GM12865 (cell line): ENCODE data around the gene SMARCD3.

Experiments used
- DNase-seq: peaks from one replicate; pipeline ENCODE4 v3.0.0; 2010; ENCODE audit warnings: low read depth
- H3K4me3 ChIP-seq: 2 replicates; pipeline ENCODE4 v1.5.1; 2011; ENCODE audit warnings: mild to moderate bottlenecking, low read depth, low read length, control low read depth
- CTCF ChIP-seq: IDR thresholded peaks from 2 replicates; pipeline ENCODE4 v1.5.1; 2011; ENCODE audit warnings: low read length, control low read depth, low read depth, inconsistent platforms; ENCODE audit not compliant: insufficient read depth; ENCODE audit errors: missing control alignments

The SMARCD3 gene

GRCh38 chr7:151249034-151249731, 689 bp upstream of the SMARCD3 start:
- DNase-seq: peak; percentile 25
- TF ChIP-seq CTCF: no peak
- no peak overlapping the region for H3K4me3 ChIP-seq

- DNase-seq: no peak
- TF ChIP-seq CTCF: no peak
- no peak overlapping the region for H3K4me3 ChIP-seq
Measured at GRCh38 chr7:151247611-151248345, 716 bp downstream of the SMARCD3 start.

GRCh38 chr7:151246851-151247580, 1.5 kb downstream of the SMARCD3 start:
- no peak overlapping the region for H3K4me3 ChIP-seq
- TF ChIP-seq CTCF: no peak
- no peak for DNase-seq

- H3K4me3 ChIP-seq: no peak overlapping the region
- no peak for TF ChIP-seq CTCF
- no peak for DNase-seq
Measured at GRCh38 chr7:151246102-151246850, 2.2 kb downstream of the SMARCD3 start.

- peak; percentile 44 for DNase-seq
- TF ChIP-seq CTCF: peak; percentile 60
- no peak overlapping the region for H3K4me3 ChIP-seq
Measured at GRCh38 chr7:151245360-151246101, 3.0 kb downstream of the SMARCD3 start.

GRCh38 chr7:151244841-151245346, 3.6 kb downstream of the SMARCD3 start:
- no peak overlapping the region for H3K4me3 ChIP-seq
- no peak for TF ChIP-seq CTCF
- no peak for DNase-seq
